GM19463 (cell line): ENCODE results near the gene APOC1.
"Not testable (repeated sequence)": the region's sequence is repeated elsewhere in the genome, so short reads cannot be mapped to it uniquely, and the experiment has no call there.

Experiments used
- ATAC-seq: cut with Tn5 transposase; IDR thresholded peaks from one replicate; pipeline ENCODE4 v1.9.1; 2021; ENCODE audit warnings: mild to moderate bottlenecking, moderate library complexity; ENCODE audit not compliant: unreplicated experiment

APOC1 gene

GRCh38 chr19:44914433-44915206, at the start of gene APOC1:
TSS of gene APOC1 (plus strand) at chr19:44914608. CDS start at chr19:44914892, 284 bp downstream.
- peak; percentile 97 for ATAC-seq

DNA sequence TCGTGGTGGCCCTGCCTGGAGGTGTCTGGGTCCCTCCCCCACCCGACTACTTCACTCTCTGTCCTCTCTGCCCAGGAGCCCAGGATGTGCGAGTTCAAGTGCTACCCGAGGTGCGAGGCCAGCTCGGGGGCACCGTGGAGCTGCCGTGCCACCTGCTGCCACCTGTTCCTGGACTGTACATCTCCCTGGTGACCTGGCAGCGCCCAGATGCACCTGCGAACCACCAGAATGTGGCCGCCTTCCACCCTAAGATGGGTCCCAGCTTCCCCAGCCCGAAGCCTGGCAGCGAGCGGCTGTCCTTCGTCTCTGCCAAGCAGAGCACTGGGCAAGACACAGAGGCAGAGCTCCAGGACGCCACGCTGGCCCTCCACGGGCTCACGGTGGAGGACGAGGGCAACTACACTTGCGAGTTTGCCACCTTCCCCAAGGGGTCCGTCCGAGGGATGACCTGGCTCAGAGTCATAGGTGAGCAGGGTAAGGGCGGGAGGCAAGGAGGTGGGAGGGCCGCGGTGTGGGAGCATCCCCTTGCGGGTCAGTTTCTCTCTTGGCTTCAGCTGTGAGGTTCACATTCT, 49.1 kb upstream of the APOC1 start:
- ATAC-seq = no peak

- ATAC-seq = no peak
Measured at GRCh38 chr19:44866664-44867063, 47.7 kb upstream of the APOC1 start.

GRCh38 chr19:44867578-44867977, 46.8 kb upstream of the APOC1 start:
- ATAC-seq = no peak

GRCh38 chr19:44869733-44870470, 44.5 kb upstream of the APOC1 start:
- ATAC-seq = no peak

DNA sequence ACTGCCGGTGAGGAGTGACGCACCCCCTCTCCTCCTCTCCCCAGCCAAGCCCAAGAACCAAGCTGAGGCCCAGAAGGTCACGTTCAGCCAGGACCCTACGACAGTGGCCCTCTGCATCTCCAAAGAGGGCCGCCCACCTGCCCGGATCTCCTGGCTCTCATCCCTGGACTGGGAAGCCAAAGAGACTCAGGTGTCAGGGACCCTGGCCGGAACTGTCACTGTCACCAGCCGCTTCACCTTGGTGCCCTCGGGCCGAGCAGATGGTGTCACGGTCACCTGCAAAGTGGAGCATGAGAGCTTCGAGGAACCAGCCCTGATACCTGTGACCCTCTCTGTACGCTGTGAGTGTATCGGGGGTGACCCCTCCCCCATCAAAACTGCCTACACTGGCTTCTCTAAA, 42.6 kb upstream of the APOC1 start:
- no peak for ATAC-seq

DNA sequence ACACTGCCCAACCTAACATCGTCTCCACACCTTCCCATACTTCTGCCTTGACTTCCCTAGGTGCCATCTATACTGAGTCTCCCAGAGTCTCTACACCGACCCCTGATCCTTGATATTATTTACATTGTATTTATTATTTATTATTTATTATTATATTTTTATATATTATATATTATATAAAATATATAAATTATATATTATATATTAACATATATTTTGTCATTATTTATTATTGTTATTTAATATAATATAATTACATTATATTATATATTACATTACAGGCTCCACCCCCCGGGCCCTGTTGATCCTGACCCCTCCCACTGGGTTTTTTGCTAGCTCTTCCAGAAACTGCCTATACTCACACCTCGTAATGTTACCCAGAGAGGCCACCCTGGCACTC, 41.7 kb upstream of the APOC1 start:
- no peak for ATAC-seq

DNA sequence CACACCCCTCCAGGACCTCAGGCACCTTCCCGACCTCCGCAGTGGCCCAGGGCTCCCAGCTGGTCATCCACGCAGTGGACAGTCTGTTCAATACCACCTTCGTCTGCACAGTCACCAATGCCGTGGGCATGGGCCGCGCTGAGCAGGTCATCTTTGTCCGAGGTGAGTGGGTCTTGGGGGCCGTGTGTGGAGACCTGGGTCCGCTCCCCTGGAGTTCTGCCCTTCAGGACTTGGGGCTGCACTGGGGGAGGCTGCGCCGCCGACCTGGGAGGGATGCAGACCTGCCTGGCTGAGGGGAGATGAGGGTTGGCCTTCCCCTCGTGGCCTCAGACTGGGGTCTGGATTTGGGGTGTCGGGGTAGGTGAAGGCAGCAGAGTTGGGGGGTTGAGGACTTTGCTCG, 40.1 kb upstream of the APOC1 start:
- ATAC-seq = no peak

DNA sequence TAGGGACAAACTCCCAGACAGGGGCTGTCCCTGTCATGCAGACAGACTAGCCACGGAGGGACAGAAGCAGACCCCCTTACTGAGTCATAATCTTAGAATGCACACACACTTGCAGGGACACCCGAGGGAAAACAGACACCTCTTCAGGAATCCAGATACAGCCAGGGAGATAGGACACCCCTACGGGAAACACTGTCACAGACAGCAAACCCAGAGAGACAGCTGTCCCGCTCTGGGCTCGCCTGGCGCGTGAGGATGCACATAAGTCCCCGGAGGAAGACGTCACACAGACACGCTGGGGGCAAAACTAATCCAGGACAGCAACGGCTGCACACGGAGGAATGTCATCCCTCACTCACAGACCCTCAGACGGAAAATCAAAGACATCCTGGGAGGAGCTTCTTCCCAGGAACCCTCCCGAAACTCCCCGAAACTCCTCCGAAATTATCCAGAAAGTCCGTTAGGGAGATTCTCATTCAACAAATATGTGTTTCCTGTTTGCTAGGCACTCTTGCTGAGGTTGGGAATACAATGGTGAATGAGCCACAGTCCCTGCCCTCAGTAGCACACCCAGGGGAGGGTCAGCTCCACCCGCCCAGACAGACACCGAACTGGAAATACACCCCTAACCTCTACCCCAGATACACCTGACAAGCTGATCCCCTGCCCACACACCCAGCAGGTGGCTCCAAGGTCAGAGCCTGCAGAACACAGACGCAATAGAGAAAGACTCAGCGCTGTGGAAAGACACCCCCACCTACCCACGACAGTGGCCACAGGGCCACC, 38.5 kb upstream of the APOC1 start:
- ATAC-seq = no peak

GRCh38 chr19:44876930-44877535, 37.4 kb upstream of the APOC1 start:
- no peak for ATAC-seq

DNA sequence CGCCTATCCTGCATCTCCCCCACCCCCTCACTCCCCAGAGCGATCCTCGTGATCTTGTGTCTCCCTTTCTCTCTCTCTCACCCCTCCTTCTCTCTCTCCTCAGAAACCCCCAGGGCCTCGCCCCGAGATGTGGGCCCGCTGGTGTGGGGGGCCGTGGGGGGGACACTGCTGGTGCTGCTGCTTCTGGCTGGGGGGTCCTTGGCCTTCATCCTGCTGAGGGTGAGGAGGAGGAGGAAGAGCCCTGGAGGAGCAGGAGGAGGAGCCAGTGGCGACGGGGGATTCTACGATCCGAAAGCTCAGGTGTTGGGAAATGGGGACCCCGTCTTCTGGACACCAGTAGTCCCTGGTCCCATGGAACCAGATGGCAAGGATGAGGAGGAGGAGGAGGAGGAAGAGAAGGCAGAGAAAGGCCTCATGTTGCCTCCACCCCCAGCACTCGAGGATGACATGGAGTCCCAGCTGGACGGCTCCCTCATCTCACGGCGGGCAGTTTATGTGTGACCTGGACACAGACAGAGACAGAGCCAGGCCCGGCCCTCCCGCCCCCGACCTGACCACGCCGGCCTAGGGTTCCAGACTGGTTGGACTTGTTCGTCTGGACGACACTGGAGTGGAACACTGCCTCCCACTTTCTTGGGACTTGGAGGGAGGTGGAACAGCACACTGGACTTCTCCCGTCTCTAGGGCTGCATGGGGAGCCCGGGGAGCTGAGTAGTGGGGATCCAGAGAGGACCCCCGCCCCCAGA, 36.1 kb upstream of the APOC1 start:
- no peak for ATAC-seq

- ATAC-seq = no peak
Measured at GRCh38 chr19:44879309-44880065, 34.9 kb upstream of the APOC1 start.

- no peak for ATAC-seq
Measured at GRCh38 chr19:44882063-44882462, 32.3 kb upstream of the APOC1 start.

DNA sequence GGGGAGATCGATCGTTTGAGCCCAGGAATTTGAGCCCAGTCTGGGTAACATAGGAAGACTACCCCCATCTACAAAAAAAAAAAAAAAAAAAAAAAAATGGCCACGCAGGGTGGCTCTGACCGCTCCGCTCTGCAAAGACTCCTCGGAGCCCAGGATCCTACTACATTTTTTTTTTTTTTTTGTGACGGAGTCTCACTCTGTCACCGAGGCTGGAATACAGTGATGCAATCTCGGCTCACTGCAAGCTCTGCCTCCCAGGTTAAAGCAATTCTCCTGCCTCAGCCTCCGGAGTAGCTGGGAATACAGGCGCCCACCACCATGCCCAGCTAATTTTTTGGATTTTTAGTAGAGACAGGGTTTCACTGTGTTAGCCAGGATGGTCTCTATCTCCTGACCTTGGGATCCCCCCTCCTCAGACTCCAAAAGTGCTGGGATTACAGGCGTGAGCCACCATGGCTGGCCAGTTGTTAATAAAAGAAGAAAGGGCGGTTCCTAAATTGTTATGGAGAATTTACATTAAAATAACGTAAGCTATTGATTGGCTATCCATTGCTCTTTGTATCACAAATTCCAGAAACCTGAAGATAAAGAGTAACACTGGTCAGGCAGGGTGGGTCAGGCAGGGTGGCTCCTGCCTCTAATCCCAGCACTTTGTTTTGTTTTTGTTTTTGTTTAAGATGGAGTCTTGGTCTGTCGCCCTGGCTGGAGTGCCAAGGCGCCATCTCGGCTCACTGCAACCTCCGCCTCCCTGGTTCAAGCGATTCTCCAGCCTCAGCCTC, 31.6 kb upstream of the APOC1 start:
- not testable (repeated sequence) for ATAC-seq

- ATAC-seq = no peak
Measured at GRCh38 chr19:44883922-44884321, 30.5 kb upstream of the APOC1 start.

- ATAC-seq = no peak
Measured at GRCh38 chr19:44884566-44884965, 29.8 kb upstream of the APOC1 start.

DNA sequence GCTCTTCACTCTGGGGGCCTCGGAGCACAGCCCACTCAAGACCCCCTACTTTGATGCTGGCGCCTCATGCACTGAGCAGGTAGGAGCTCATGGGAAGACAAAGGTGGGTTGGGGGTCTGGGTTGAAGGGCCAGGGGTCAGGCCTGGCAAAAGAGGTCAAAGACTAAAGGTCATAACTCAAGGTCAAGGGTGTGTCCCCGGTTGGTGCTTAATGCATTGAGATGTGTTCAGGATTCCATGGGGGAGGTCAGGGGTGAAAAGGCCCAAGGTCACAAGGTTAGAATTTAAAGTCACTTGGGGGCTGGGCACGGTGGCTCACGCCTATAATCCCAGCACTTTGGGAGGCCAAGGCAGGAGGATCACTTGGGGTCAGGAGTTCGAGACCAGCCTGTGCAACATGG, 28.3 kb upstream of the APOC1 start:
- ATAC-seq = no peak

DNA sequence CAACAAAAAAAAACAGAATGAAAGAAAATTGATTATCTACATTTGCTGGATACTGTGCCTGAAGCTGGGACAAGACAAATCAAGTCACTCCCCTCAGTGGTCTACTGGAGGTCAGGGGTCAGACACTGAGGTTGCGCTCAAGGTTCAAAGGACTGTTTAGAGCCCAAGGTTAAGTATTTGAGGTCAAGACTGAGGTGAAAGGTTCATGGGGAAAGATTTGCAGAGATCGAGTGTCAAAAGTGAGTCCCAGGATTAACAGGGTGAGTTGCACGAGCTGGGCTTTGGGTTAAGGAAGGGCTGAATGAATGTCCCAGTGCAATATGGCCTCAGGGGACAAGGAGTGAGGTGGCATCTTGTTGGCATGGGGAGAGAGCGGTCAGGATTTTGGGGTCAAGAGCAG, 26.8 kb upstream of the APOC1 start:
- ATAC-seq = no peak

DNA sequence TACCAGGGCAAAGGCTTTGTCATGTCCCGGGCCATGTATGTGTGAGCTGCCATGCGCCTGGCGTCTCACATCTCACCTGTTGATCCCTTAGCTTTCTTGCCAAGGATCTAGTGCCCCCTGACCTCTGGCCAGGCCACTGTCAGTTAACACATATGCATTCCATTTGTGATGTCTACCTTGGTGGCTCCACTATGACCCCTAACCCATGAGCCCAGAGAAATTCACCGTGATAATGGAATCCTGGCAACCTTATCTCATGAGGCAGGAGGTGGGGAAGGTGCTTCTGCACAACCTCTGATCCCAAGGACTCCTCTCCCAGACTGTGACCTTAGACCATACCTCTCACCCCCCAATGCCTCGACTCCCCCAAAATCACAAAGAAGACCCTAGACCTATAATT, 26.1 kb upstream of the APOC1 start:
- not testable (repeated sequence) for ATAC-seq
